Endothelial cell of hepatic sinusoid (primary cell): ENCODE results near the gene PEX10.

ENCODE experiments used
- in situ Hi-C: cut with HindIII; loops from 2 replicates; pipeline ENCODE4 v1.10.0; 2017; ENCODE audit warnings: low sequenced_read_pairs

PEX10 gene

GRCh38 chr1:2355373-2356261 is 56.7 kb downstream of the PEX10 start:
- in situ Hi-C loops: loop anchor here (10.0 kb wide), 1 partner anchor 161 kb away; the partner anchor contains the start of gene FAAP20

- in situ Hi-C loops: loop anchor here (10.0 kb wide), 1 partner anchor 160 kb away; the partner anchor contains the start of gene FAAP20
Measured at GRCh38 chr1:2354511-2355372, 57.6 kb downstream of the PEX10 start.
